Measurements from ENCODE around the gene UPK3B. TPM values are rescaled to one million over a fixed set of nuclear protein-coding genes. Genes with fewer than 3 reads are reported as not detected.
"Not testable (repeated sequence)": the region's sequence is repeated elsewhere in the genome, so short reads cannot be mapped to it uniquely, and the experiment has no call there.

UPK3B gene
- total RNA-seq = 2.7 TPM

DNA sequence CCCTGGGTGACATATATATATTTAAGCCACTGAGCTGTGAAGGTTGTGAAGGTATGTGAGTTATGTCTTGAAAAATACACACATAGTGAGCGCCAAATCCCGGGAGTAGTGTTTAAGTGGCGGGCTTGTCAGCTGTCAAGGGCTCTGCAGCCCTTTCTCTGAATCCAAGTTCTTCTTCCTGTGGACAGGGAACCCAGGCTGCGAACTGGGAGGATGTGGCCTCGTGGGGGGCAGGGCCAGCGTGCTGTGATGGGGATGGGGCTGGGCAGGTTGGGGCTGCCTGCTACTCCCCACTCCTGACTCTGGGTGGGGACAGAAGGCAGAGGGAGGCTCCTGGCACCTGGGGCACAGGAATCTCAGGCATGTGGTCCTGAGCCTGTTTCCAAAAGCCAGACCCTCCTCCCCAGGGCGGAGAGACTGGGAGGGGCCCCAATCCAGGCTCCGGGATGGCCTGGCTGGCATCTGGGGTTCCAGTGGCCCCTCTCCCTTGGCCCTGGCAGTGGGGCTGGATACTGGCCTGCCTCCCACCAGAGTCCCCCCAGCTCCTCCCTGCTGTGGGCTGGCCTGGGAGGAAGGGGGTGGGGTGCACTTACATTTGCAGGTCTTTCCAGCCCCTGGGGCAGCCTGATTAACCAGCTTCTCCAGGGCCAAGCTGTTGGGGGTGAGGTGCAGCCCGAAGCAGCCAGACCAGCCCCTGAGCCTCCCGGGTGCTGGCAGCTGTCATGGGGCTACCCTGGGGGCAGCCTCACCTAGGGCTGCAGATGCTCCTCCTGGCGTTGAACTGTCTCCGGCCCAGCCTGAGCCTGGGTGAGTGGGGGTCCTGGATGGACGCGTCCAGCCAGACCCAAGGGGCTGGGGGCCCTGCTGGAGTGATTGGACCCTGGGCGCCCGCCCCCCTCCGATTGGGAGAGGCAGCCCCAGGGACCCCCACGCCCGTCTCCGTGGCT is at the start of gene UPK3B:
Gene UPK3B (plus strand): TSS at position 622 of the 947 bp plus-strand sequence. CDS start 101 bp downstream, at position 723.
- Histone ChIP-seq H3K4me1 (peaks cover 19% of the 10 kb centered on the region), H3K27ac (no peak within 1 kb of the TSS), H3K4me3 (no peak within 1 kb of the TSS), H3K36me3 (peaks cover 0 to 10% of the 10 kb centered on the region in 2 donors), H3K27me3 (no peaks in the 10 kb centered on the region), H3K9me3 (no peaks in the 10 kb centered on the region)
- TF ChIP-seq POLR2AphosphoS5 (IDR thresholded peaks at IDR 0.05; ENCODE audit: insufficient read depth in 1 of 2, low read depth in 1 of 2) (no peak), POLR2A (IDR thresholded peaks at IDR 0.05) (no peak)
- TF ChIP-seq, protein P1, sequence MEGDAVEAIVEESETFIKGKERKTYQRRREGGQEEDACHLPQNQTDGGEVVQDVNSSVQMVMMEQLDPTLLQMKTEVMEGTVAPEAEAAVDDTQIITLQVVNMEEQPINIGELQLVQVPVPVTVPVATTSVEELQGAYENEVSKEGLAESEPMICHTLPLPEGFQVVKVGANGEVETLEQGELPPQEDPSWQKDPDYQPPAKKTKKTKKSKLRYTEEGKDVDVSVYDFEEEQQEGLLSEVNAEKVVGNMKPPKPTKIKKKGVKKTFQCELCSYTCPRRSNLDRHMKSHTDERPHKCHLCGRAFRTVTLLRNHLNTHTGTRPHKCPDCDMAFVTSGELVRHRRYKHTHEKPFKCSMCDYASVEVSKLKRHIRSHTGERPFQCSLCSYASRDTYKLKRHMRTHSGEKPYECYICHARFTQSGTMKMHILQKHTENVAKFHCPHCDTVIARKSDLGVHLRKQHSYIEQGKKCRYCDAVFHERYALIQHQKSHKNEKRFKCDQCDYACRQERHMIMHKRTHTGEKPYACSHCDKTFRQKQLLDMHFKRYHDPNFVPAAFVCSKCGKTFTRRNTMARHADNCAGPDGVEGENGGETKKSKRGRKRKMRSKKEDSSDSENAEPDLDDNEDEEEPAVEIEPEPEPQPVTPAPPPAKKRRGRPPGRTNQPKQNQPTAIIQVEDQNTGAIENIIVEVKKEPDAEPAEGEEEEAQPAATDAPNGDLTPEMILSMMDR (IDR thresholded peaks at IDR 0.05) = no peak
- intact Hi-C loops (cut with DNase I) = no loop called here
- DNase-seq (ENCODE audit: extremely low spot score in 2 of 2) = peak in 1 of 2 donors; percentile 85

DNA sequence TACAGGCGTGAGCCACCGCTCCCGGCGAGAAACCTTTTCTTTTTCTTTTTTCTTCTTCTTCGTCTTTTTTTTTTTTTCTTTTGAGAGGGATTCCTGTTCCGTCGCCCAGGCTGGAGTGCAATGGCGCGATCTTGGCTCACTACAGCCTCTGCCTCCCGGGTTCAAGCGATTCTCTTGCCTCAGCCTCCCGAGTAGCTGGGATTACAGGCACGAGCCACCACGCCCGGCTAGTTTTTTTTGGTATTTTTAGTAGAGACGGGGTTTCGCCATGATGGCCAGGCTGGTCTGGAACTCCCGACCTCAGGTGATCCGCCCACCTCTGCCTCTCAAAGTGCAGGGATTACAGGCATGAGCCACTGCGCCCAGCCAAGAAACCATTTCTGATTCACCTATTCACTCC is 49.6 kb upstream of the UPK3B start:
- H3K36me3 ChIP-seq; intact Hi-C loops (cut with DNase I); DNase-seq (ENCODE audit: extremely low spot score in 2 of 2); H3K4me1 ChIP-seq; H3K9me3 ChIP-seq; H3K27me3 ChIP-seq; H3K27ac ChIP-seq; H3K4me3 ChIP-seq: not testable (repeated sequence)

DNA sequence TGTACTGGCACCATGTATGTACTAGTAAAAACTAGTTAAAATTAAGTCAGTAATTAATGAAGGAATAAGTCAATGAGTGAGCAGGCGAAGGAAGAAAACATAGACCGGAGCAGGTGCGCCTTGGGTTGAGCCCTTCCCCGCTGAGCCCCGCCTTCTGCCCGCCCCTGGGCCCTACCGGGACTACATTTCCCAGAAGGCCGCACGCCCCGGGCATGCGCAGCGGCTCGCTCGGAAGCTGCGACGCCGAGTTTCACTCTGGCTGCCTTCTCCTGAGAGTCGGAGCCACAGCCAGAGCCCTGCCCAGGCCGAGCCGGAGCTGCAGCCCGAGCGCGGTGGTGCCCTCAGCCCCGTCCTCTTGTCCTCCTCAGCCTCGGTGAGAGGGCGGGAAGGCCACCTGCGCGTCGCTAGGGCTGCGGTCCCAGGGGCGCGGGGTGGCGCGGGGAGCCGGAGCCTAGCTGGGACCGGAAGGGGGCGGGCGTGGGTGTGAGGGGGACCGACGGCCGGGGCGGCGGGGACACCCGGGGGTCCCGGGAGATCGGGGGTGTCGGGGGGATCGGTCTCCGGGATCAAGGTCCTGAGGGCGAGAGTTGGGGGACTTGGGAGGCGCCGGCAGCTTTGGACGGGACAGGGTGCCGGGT is 48.8 kb upstream of the UPK3B start, which contains the start of gene DTX2:
Gene DTX2 (plus strand): TSS at position 246 of the 638 bp plus-strand sequence. CDS start 18,801 bp downstream, outside the sequence.
- H3K4me3 ChIP-seq = peak within 1 kb of the TSS; percentile 50 to 56
- H3K4me1 ChIP-seq; H3K36me3 ChIP-seq; H3K27me3 ChIP-seq; DNase-seq (ENCODE audit: extremely low spot score in 2 of 2); intact Hi-C loops (cut with DNase I); H3K9me3 ChIP-seq: not testable (repeated sequence)
- H3K27ac ChIP-seq = peak within 1 kb of the TSS; percentile 70

DNA sequence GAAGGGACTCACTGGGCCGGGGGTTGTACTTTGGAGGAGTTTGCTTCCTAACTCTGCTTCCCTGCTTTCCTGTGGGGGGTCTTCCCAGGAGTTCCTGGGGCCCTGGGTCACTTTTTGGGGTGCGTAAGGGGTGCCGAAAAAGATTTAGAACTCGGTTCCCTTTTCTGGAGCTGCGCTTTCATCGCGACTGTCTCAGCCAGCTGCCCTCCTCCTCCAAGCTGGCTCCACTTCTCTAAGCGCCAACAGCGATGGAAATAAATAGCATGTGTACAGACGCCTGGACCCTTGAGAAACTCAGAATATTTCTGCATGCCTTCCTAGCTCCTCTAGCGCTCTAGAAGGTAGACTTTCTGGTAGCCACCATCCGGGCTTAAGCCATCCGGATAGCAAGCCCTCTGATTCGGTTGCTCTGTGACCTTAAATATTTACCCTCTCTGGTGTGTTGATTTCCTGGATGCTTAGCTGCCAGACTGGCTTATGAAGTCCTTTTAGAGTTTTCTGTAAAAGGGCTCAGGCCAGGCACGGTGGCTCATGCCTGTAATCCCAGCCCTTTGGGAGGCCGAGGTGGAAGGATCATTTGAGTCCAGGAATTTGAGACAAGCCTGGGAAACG is 48.0 kb upstream of the UPK3B start:
- H3K9me3 ChIP-seq; H3K27me3 ChIP-seq; H3K4me1 ChIP-seq; intact Hi-C loops (cut with DNase I); H3K36me3 ChIP-seq; H3K27ac ChIP-seq; DNase-seq (ENCODE audit: extremely low spot score in 2 of 2); H3K4me3 ChIP-seq: not testable (repeated sequence)

DNA sequence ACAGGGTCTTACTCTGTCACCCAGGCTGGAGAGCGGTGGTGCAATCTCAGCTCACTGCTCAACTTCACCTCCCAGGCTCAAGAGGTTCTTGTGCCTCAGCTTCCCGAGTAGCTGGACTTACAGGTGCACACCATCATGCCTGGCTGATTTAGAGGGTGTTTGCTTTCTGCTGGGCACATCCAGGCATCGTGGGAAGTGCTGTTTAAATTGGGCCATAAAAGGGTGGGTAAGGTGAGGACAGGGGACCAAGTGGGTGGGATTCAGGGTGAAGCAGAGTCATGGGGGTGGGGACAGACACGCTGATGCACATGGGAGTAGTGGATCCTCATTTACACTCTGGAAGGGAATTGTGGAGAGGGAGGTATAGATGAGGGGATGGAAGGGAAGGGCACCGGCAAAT is 45.4 kb upstream of the UPK3B start:
- H3K4me3 ChIP-seq; H3K4me1 ChIP-seq; H3K9me3 ChIP-seq; H3K27me3 ChIP-seq; DNase-seq (ENCODE audit: extremely low spot score in 2 of 2); H3K27ac ChIP-seq; H3K36me3 ChIP-seq; intact Hi-C loops (cut with DNase I): not testable (repeated sequence)

DNA sequence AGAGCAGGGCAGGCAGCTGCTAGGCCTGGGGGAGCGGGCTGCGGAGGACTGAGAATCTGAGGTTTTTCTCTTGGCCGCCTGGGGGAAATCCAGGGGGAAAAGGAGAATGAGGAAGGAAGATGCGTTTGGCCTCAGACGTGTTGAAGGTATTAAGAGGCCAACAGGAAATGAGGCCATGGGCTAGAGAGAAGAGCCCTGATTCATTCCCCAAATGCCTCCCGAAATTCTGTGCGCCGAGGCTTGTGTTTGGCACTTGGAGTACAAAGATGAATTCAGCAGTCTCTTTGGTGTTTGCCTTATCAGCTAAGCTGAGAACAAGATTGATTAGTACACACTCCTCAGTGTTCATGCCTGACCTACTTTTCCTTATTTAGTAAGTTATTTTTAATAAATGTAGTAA is 44.4 kb upstream of the UPK3B start:
- H3K27ac ChIP-seq = not testable (repeated sequence)

DNA sequence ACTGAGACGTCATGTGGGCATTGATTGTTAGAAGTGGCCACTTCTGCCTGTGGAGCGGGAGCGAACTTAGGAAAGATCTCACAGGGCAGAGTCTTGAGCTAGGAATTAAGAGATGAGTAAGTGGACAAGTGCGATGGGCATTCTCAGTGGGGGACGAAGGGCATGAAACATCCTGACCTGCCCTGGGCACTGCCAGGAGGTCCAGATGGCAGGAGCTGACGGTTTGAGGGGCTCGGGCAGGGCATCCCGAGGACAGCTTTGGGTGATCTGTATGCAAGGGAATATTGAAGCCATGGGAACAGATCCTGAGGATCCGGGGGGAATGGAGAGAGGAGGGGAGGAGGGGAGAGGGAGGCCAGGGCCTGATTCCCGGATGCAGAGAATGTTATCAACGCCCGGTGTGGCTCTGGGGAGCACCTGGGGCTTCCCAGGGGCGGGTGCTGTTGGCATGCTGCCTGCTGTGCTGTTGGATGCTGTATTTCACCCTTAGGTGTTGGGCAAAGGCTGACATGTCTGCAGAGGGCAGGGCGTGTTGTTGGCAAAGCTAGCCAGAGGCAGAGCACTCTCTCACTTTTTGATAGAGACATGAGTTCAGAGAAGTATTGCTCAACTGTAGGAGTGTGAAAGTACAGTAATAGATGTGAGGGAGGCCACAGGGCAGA is 42.5 kb upstream of the UPK3B start:
- H3K9me3 ChIP-seq; intact Hi-C loops (cut with DNase I); H3K27ac ChIP-seq; H3K4me3 ChIP-seq; H3K27me3 ChIP-seq; H3K4me1 ChIP-seq; H3K36me3 ChIP-seq: not testable (repeated sequence)
- peak in 1 of 2 donors; percentile 87 for DNase-seq (ENCODE audit: extremely low spot score in 2 of 2)

More for the DNA sequence above, 44.4 kb upstream of the UPK3B start:
- H3K9me3 ChIP-seq; intact Hi-C loops (cut with DNase I); H3K27me3 ChIP-seq; H3K36me3 ChIP-seq; H3K4me3 ChIP-seq; DNase-seq (ENCODE audit: extremely low spot score in 2 of 2); H3K4me1 ChIP-seq: not testable (repeated sequence)

DNA sequence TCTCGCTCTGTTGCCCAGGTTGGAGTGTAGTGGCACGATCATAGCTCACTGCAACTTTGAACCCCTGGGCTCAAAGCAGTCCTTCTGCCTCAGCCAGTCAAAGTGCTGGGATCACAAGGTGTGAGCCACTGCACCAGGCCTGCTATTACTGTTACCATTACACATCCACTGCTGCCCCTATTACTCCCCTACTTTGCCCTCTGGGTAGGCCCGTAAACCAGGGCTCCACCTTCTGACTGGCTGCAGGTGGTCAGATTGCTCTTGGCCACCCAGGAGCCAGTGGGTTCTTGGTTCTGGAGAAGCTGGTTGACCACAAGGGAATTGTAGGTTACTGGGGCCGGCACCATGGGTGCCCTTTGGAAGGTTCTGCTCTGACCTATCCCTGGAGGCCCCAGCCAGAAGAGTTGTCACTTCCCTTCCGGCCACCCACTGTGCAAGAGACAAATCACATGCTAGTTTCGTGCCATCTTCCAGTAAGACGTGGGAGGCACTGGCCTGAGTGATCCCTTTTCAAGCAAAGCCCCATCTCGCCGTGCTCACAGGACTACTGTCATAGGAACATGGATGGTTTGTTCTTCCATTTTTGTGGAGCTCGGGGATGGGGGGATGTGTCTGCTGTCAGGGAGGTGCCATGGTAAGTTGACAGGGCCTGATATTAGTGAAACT is 38.7 kb upstream of the UPK3B start:
- H3K36me3 ChIP-seq; H3K4me1 ChIP-seq; H3K4me3 ChIP-seq; H3K27me3 ChIP-seq; H3K9me3 ChIP-seq; intact Hi-C loops (cut with DNase I); H3K27ac ChIP-seq; DNase-seq (ENCODE audit: extremely low spot score in 2 of 2): not testable (repeated sequence)

DNA sequence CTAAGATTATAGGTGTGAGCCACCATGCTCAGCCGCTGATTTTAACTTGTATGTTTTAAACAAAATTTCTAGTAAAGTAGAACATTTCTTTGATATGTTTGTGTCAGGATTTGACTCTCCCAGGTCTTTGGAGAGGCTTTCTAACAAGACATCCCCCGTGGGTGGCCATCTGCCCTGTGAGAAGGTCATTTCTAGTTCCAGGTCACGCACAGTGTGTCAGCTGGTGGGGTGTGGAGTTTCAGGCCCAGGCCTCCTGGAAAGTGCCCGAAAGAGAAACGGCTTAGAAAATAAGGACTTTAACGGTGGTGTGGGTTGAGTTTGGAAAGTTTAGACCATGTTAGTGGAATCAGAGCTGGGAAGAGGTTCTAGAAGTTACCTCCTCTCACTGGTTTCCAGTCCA is 37.3 kb upstream of the UPK3B start:
- H3K27me3 ChIP-seq; H3K9me3 ChIP-seq; H3K4me3 ChIP-seq; H3K4me1 ChIP-seq; DNase-seq (ENCODE audit: extremely low spot score in 2 of 2); H3K36me3 ChIP-seq; H3K27ac ChIP-seq; intact Hi-C loops (cut with DNase I): not testable (repeated sequence)

DNA sequence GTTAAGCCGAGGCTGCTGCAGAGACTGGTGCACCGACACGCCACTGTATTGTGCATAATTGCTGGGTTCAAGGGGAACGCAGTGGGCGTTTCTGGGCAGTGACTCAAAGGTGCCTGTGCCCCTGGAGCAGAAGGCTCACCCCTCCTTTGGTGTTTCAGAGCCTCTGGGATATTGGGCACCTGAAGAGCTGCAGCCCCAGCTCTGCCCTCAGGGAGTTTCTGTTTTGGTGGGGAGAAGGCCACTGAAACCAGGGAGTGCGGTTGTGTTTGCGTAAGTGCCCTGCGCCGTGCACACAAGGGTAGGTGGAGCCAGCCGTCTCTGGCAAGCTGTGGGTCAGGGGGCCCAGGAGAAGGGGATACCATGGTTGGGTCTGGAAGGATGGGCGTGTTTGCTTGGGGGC is 34.1 kb upstream of the UPK3B start:
- H3K9me3 ChIP-seq; DNase-seq (ENCODE audit: extremely low spot score in 2 of 2); H3K4me1 ChIP-seq; H3K36me3 ChIP-seq; H3K27ac ChIP-seq; H3K4me3 ChIP-seq; intact Hi-C loops (cut with DNase I); H3K27me3 ChIP-seq: not testable (repeated sequence)

Data from vagina (tissue), 2 donors.